ENCODE data around the gene RAI14.
A peak's percentile ranks its signal among the peaks of the same experiment; 100 is the strongest.

Gene RAI14

DNA sequence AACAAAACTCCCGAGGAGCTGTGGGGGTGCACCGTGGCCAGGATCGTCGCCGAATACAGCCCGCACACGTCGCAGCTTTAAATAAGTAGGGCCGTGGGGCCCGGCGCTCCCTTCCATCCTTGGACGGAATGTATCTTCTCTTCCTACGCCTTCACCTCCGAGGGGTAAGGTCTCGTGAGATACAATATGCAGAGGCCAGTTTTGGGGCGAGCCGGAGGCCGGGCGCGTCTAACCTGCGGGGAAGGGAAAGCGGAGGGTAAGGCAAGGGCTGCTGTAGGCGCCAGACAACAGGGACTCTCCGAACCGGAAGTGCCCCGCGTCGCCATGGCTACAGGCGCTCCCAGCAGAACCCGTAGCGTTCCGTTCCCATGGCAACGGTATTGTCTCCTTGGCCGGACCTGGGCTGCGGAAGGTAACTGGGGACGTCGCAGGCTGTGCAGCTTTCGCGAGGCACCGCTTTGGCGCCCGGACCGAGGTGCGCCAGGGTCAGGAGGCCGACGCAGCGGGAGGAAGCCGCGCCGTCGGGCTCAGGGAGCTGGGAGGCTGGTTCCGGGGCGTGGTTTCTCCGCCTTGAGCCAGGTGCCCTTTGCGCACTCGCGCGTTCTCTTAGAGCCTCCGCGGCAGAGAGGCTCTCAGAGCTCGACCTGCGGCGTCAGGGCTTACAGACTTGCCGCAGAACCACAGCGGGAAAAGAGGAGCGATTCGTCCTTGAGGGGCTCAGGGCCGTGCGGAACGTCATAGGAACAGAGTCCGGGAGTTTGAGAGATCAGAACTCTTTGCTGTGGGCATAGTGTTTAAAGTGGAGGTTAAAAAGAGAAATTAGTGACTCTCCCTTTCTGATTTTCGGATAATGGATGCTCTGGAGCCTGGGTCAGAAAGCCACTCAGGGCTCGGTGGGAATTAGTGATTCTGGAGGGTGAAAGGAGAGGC is 182.9 kb downstream of the RAI14 start, which contains the start of gene TTC23L:
TTC23L (plus strand) TSS at position 380 of the 930 bp plus-strand sequence. CDS start 1,508 bp downstream, outside the sequence.
- peak; percentile 33 for DNase-seq (ENCODE audit: low read depth, low spot score)
- peak within 1 kb of the TSS; percentile 33 for H3K27ac ChIP-seq

DNA sequence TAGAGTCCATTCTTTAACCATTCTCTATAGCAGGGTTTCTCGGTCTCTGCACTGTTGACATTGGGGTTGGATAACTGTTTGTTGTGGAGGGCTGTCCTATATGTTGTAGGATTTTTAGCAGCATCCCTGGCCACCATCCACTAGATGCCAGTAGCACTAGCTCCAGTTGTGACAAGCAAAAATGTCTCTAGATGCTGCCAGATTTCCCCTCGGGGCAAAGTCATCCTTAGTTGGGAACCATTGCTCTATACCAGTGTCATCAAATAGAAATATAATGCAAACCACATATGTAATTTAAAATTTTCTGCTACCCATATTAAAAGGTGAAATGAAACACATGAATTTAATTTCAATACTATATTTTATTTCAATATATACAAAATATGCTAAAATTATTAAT is 185.7 kb downstream of the RAI14 start:
- no peak for DNase-seq (ENCODE audit: low read depth, low spot score)
- H3K27ac ChIP-seq = no peak overlapping the region

GRCh38 chr5:34842554-34842953 is 186.4 kb downstream of the RAI14 start:
- no peak for DNase-seq (ENCODE audit: low read depth, low spot score)
- no peak overlapping the region for H3K27ac ChIP-seq

GRCh38 chr5:34843497-34843896 is 187.4 kb downstream of the RAI14 start:
- DNase-seq (ENCODE audit: low read depth, low spot score) = no peak
- H3K27ac ChIP-seq = no peak overlapping the region

DNA sequence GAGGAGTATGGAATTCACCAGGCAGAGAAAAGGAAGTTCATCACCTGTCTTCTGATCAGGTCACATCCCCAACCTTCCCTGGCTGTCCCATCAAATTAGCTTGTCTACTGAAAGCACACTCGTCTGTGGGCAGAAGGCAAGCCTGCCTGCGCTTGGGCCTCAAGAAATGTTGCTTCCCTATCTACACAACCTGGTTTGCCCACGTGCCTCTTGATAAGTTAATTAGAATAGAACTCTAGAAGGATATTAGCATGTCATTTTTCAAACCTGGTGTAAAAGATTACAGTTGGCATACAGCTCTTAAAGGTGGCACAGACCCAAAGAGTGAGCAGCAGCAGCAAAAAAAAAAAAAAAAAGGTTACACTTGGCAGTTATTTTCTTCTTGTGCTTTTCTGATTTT is 188.0 kb downstream of the RAI14 start:
- no peak overlapping the region for H3K27ac ChIP-seq
- DNase-seq (ENCODE audit: low read depth, low spot score) = no peak

DNA sequence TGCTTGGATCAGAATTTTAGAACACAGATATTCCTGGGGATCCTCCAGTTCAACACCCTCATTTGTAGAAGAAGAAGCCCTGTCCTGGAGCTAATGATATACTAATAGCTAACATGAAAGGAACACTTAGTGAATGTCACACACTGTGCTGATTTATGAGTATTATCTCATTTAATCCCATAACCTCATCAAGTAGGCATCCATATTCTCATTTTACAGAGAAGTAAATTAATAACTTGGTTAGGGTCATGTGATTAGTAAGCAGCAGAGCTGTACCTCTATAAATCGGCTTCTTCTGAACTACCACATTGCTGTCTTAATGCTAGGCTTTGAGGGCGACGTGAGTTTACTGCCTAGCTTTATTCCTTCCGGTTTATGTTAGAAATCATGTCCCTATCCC is 188.9 kb downstream of the RAI14 start:
- no peak for DNase-seq (ENCODE audit: low read depth, low spot score)
- H3K27ac ChIP-seq = no peak overlapping the region

DNA sequence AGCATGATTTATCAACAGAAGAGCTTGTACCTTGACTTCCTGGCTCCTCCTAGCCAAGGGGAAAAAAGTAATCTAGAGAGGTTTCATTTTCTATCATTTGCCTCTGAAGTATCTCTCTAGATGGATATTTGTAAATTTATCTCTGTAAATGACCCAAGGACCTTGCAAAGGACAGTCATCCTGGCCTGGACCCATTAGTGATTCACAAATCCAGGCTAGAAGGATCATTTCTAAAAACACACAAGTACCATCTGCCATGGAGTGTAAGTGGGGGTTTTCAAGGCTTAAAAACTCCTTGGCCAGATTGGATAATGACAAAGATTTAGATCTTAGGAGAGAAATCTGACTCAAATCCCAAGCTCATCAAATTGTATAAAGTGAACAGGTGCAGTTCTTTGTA is 190.9 kb downstream of the RAI14 start:
- H3K27ac ChIP-seq = no peak overlapping the region
- DNase-seq (ENCODE audit: low read depth, low spot score) = no peak

- H3K27ac ChIP-seq = no peak overlapping the region
- no peak for DNase-seq (ENCODE audit: low read depth, low spot score)
These were observed 191.4 kb downstream of the RAI14 start for GRCh38 chr5:34847552-34847951.

GRCh38 chr5:34848230-34848629 is 192.1 kb downstream of the RAI14 start:
- no peak for DNase-seq (ENCODE audit: low read depth, low spot score)
- H3K27ac ChIP-seq = no peak overlapping the region

DNA sequence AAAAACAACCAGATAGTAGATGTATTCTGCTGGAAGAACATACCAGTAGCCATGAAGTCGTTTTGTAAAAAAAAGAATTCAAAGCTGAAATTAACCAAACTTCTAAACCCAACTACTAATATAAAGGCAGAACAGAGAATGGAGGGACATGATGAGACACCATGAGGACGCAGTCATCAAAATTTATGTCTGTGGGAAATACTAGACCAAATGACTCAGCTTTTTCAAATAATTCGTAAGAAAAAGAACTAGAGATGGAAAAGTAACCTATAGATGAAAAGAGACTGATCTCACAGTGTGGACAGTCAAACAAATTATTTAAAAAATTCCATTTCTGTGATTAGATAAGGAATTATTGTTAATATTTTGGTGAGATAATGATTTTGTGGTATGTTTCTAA is 193.1 kb downstream of the RAI14 start:
- no peak for DNase-seq (ENCODE audit: low read depth, low spot score)
- H3K27ac ChIP-seq = no peak overlapping the region

- DNase-seq (ENCODE audit: low read depth, low spot score) = no peak
- H3K27ac ChIP-seq = no peak overlapping the region
These were observed 198.5 kb downstream of the RAI14 start for GRCh38 chr5:34854459-34855174.

DNA sequence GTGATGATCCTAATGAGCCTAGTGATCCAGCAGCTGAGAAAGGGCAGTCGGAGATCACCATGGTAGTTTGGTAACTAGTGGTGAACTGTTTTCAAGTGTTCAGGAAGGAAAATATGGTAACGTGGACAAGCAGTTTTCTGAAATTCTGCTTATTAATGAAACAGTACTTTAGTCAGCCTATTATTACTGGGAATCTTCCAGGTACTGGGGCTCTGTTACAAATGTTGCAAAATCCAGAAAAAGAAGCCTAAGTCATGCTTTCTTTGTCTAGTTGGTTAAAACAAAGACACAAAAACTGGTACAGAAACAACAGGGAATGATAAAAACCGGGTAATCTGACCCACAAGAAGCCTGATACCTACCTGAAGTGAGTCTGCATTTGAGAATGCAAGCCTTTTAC is 201.0 kb downstream of the RAI14 start:
- H3K27ac ChIP-seq = no peak overlapping the region
- no peak for DNase-seq (ENCODE audit: low read depth, low spot score)

- H3K27ac ChIP-seq = no peak overlapping the region
- no peak for DNase-seq (ENCODE audit: low read depth, low spot score)
These were observed 201.8 kb downstream of the RAI14 start for GRCh38 chr5:34857894-34858293.

- DNase-seq (ENCODE audit: low read depth, low spot score) = no peak
- H3K27ac ChIP-seq = no peak overlapping the region
These were observed 202.7 kb downstream of the RAI14 start for GRCh38 chr5:34858790-34859189.

DNA sequence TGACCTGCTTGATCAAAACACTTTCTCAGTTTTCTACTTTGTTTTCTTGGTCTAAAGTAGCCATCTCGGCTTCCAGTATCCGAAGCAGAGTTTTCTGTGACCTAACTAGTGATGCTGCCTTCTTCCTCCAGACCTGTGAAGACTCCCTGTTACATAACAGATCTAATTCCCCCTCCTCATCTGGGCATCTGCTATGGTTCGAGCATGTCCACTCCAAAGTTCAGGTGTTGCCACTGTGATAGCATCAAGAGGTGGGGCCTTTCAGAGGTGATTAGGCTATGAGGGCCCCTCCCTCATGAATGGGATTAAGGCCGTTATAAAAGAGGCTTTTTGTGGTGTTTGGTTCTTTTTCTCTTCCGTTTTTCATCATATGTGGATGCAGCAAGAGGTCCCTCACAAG is 203.1 kb downstream of the RAI14 start:
- no peak for DNase-seq (ENCODE audit: low read depth, low spot score)
- no peak overlapping the region for H3K27ac ChIP-seq

GRCh38 chr5:34863946-34864345 is 207.8 kb downstream of the RAI14 start:
- DNase-seq (ENCODE audit: low read depth, low spot score) = no peak
- no peak overlapping the region for H3K27ac ChIP-seq

DNA sequence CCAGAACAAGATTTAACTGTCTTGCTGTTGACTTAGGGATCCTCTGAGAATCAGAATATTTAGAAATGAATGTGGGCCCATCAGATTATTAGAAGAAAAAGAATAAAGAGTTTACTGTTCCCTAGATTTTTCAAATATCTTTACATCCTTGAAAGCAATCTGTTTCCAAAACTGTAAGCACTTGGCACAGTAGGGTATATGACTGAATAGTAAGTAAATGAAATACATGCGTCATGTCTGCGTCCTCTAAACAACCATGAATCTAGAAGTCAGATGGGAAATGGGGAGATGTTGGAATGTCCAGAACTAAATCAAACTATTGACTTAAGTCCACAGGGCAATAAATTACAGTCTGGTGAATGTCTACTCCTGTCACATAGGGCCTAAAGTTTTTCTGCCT is 209.0 kb downstream of the RAI14 start:
- no peak for DNase-seq (ENCODE audit: low read depth, low spot score)
- no peak overlapping the region for H3K27ac ChIP-seq

DNA sequence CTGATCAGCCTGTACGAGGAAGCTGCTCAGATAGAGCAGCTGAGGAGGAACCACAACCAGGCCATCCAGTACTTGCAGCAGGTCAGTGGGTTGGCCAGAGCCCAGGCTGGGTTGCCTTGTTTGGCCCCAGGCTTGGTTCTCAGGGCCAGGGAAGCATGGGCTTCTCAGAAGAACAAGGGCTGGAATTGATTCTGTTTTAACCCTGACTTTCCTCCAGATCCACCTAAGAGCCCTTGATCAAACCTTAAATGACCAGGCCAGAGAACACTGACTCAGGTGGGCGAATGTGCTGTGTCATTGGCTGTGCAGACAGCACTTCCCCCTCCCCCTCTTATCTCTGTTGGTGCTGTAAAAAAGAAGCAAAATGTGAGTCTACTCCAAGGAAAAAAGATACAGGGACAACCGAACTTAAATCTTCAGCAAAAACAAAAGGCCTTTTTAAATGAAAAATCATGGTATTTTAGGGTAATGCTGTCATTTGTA is 210.9 kb downstream of the RAI14 start:
- H3K27ac ChIP-seq = no peak overlapping the region
- no peak for DNase-seq (ENCODE audit: low read depth, low spot score)

GRCh38 chr5:34867660-34868059 is 211.5 kb downstream of the RAI14 start:
- DNase-seq (ENCODE audit: low read depth, low spot score) = no peak
- H3K27ac ChIP-seq = no peak overlapping the region

GRCh38 chr5:34868791-34869190 is 212.7 kb downstream of the RAI14 start:
- no peak overlapping the region for H3K27ac ChIP-seq
- no peak for DNase-seq (ENCODE audit: low read depth, low spot score)

GRCh38 chr5:34869256-34869655 is 213.1 kb downstream of the RAI14 start:
- H3K27ac ChIP-seq = no peak overlapping the region
- DNase-seq (ENCODE audit: low read depth, low spot score) = no peak
